ENCODE data around the gene CR1.
"Not testable (repeated sequence)": the region's sequence is repeated elsewhere in the genome, so short reads cannot be mapped to it uniquely, and the experiment has no call there.

- not testable (repeated sequence) for TF ChIP-seq CTCF, POLR2A (IDR thresholded peaks at IDR 0.05)
These were observed 76.0 kb downstream of the CR1 start for GRCh38 chr1:207571926-207572325.

Data from Peyer's patch (tissue), 4 donors.